ENCODE results near the gene TBC1D1.

Gene TBC1D1

GRCh38 chr4:37995299-37995821, 104.5 kb downstream of the TBC1D1 start:
- Histone ChIP-seq H3K4me1 (ENCODE audit: control insufficient read depth, insufficient read depth, low read length) (no peaks in the 10 kb centered on the region), H3K36me3 (ENCODE audit: control insufficient read depth in 2 of 2, insufficient read depth in 1 of 2, low read length in 2 of 2) (no peaks in the 10 kb centered on the region), H3K27ac (ENCODE audit: extremely low read depth, low read depth, low read length) (no peak overlapping the region), H3K9me3 (ENCODE audit: control insufficient read depth, insufficient read depth, low read depth, low read length) (no peaks in the 10 kb centered on the region), H3K4me3 (ENCODE audit: low read depth, low read length) (no peak overlapping the region)
- ChIA-PET CTCF (interaction anchor here (0.6 to 0.7 kb wide), 2 partner anchors 38 to 171 kb away, joined by 3 read pairs; no protein-coding TSS in a partner anchor), POLR2A (no interaction called here)
- no peak for TF ChIP-seq HOXA7 (CRISPR knock-in tag; IDR thresholded peaks at IDR 0.05; ENCODE audit: borderline replicate concordance)
- no peak for TF ChIP-seq ZBTB26 (tag by site-specific recombination; optimal IDR thresholded peaks at IDR 0.05)
- TF ChIP-seq ZNF521 (tag by site-specific recombination; IDR thresholded peaks at IDR 0.05): no peak
- TF ChIP-seq ZBTB7A (tag by site-specific recombination; IDR thresholded peaks at IDR 0.05; ENCODE audit: low read depth): no peak
- TF ChIP-seq ZNF10 (tag by site-specific recombination; IDR thresholded peaks at IDR 0.05): no peak
- TF ChIP-seq ZNF48 (tag by site-specific recombination; IDR thresholded peaks at IDR 0.05): no peak
- no peak for TF ChIP-seq ZSCAN18 (tag by site-specific recombination; IDR thresholded peaks at IDR 0.05)
- TF ChIP-seq ZNF660 (tag by site-specific recombination; IDR thresholded peaks at IDR 0.05): no peak

GRCh38 chr4:37995981-37996775, 105.3 kb downstream of the TBC1D1 start:
- no peaks in the 10 kb centered on the region for H3K4me1 ChIP-seq (ENCODE audit: control insufficient read depth, insufficient read depth, low read length)
- H3K27ac ChIP-seq (ENCODE audit: extremely low read depth, low read depth, low read length): no peak overlapping the region
- H3K9me3 ChIP-seq (ENCODE audit: control insufficient read depth, insufficient read depth, low read depth, low read length): no peaks in the 10 kb centered on the region
- POLR2A ChIA-PET: no interaction called here
- CTCF ChIA-PET: interaction anchor here (0.6 kb wide), 1 partner anchor 39 kb away, joined by 3 read pairs; no protein-coding TSS in a partner anchor
- H3K36me3 ChIP-seq (ENCODE audit: control insufficient read depth in 2 of 2, insufficient read depth in 1 of 2, low read length in 2 of 2): no peaks in the 10 kb centered on the region
- TF ChIP-seq ZNF692 (tag by site-specific recombination; IDR thresholded peaks at IDR 0.05) (no peak), ZSCAN30 (tag by site-specific recombination; IDR thresholded peaks at IDR 0.05) (no peak)
- no peak overlapping the region for H3K4me3 ChIP-seq (ENCODE audit: low read depth, low read length)

GRCh38 chr4:37998226-37998625, 107.3 kb downstream of the TBC1D1 start:
- ChIA-PET POLR2A (no interaction called here), CTCF (no interaction called here)
- no peaks in the 10 kb centered on the region for H3K9me3 ChIP-seq (ENCODE audit: control insufficient read depth, insufficient read depth, low read depth, low read length)
- no peak overlapping the region for H3K27ac ChIP-seq (ENCODE audit: extremely low read depth, low read depth, low read length)
- no peak overlapping the region for H3K4me3 ChIP-seq (ENCODE audit: low read depth, low read length)
- TF ChIP-seq ZNF521 (tag by site-specific recombination; IDR thresholded peaks at IDR 0.05) (no peak), ZNF341 (tag by site-specific recombination; IDR thresholded peaks at IDR 0.05; ENCODE audit: low read depth) (peak; percentile 50; the same call in 1 of the 2 replicates)
- no peaks in the 10 kb centered on the region for H3K4me1 ChIP-seq (ENCODE audit: control insufficient read depth, insufficient read depth, low read length)
- no peaks in the 10 kb centered on the region for H3K36me3 ChIP-seq (ENCODE audit: control insufficient read depth in 2 of 2, insufficient read depth in 1 of 2, low read length in 2 of 2)

- no peak for TF ChIP-seq ZNF529 (tag by site-specific recombination; IDR thresholded peaks at IDR 0.05; ENCODE audit: insufficient replicate concordance)
- peak; percentile 24; the same call in 1 of the 2 replicates for TF ChIP-seq REST (tag by site-specific recombination; IDR thresholded peaks at IDR 0.05)
- H3K4me1 ChIP-seq (ENCODE audit: control insufficient read depth, insufficient read depth, low read length): no peaks in the 10 kb centered on the region
- CTCF ChIA-PET: no interaction called here
- no peaks in the 10 kb centered on the region for H3K36me3 ChIP-seq (ENCODE audit: control insufficient read depth in 2 of 2, insufficient read depth in 1 of 2, low read length in 2 of 2)
- POLR2A ChIA-PET: no interaction called here
- no peaks in the 10 kb centered on the region for H3K9me3 ChIP-seq (ENCODE audit: control insufficient read depth, insufficient read depth, low read depth, low read length)
- H3K27ac ChIP-seq (ENCODE audit: extremely low read depth, low read depth, low read length): no peak overlapping the region
- no peak overlapping the region for H3K4me3 ChIP-seq (ENCODE audit: low read depth, low read length)
Observed at GRCh38 chr4:37999000-37999716, 108.3 kb downstream of the TBC1D1 start.
